Spleen (tissue), 11 donors: ENCODE measurements around the gene RBPMS2. TPM values are rescaled to one million over a fixed set of nuclear protein-coding genes. Genes with fewer than 3 reads are reported as not detected.
"Not testable (repeated sequence)": the region's sequence is repeated elsewhere in the genome, so short reads cannot be mapped to it uniquely, and the experiment has no call there.

ENCODE experiments used
- DNase-seq: peaks from one replicate; pipeline ENCODE4 v3.0.0-alpha.2; 2020
- H3K27ac ChIP-seq, 8 donors: fragments of 200-600 bp; sonication (generic) in 7 of 8; 1 replicate in 4 of 8; 2 replicates in 4 of 8; pipeline versions ENCODE4 v1.5.0 to v1.8.0; 2016 to 2021; ENCODE audit warnings: inconsistent platforms in 4 of 8, mild to moderate bottlenecking in 4 of 8, moderate library complexity in 1 of 8
- H3K27me3 ChIP-seq, 7 donors: fragments of 200-600 bp; sonication (generic) in 6 of 7; replicated peaks in 1 of 7; 1 replicate in 4 of 7; 2 replicates in 3 of 7; pipeline versions ENCODE4 v1.5.0 to v1.8.0; 2016 to 2021; ENCODE audit warnings: inconsistent platforms in 3 of 7, mild to moderate bottlenecking in 1 of 7
- H3K36me3 ChIP-seq, 6 donors: fragments of 200-600 bp; sonication (generic) in 5 of 6; 1 replicate in 4 of 6; 2 replicates in 2 of 6; pipeline versions ENCODE4 v1.5.0 to v1.8.0; 2016 to 2021; ENCODE audit warnings: inconsistent platforms in 2 of 6
- H3K4me1 ChIP-seq, 6 donors: fragments of 200-600 bp; sonication (generic) in 5 of 6; 1 replicate in 3 of 6; 2 replicates in 3 of 6; pipeline versions ENCODE4 v1.5.0 to v1.8.0; 2016 to 2021; ENCODE audit warnings: inconsistent platforms in 3 of 6
- H3K4me3 ChIP-seq, 8 donors: fragments of 200-600 bp; sonication (generic) in 7 of 8; 1 replicate in 4 of 8; 2 replicates in 4 of 8; pipeline versions ENCODE4 v1.5.0 to v1.8.0; 2016 to 2021; ENCODE audit warnings: inconsistent platforms in 4 of 8, mild to moderate bottlenecking in 4 of 8, moderate library complexity in 2 of 8
- H3K9me3 ChIP-seq, 8 donors: fragments of 200-600 bp; sonication (generic) in 7 of 8; 1 replicate in 4 of 8; 2 replicates in 4 of 8; pipeline versions ENCODE4 v1.5.0 to v1.8.0; 2016 to 2021; ENCODE audit warnings: inconsistent platforms in 4 of 8
- POLR2A ChIP-seq, 3 donors: fragments of 450-650 bp; IDR thresholded peaks; one replicate each; pipeline ENCODE4 v1.5.1; 2017; ENCODE audit warnings: antibody characterized with exemption in 3 of 3, mild to moderate bottlenecking in 1 of 3
- POLR2AphosphoS5 ChIP-seq, 3 donors: sonication (generic); formaldehyde crosslinking; IDR thresholded peaks; one replicate each; pipeline ENCODE4 v1.5.1; 2017; ENCODE audit warnings: antibody characterized with exemption in 3 of 3
- WGBS, 5 donors: extraction: QIAGEN DNeasy Blood & Tissue Kit in 3 of 5; methylation state at CpG; one replicate each; pipeline versions ENCODE4 v1.1.5 to v1.1.7; 2013 to 2018; 5-methylcytosine and 5-hydroxymethylcytosine counted together
- intact Hi-C: fragments of 100-400 bp; cut with DNase I; formaldehyde crosslinking; loops from one replicate; pipeline ENCODE4 v1.15.0; 2023; ENCODE audit warnings: low total_unique reads
- polyA plus RNA-seq, 3 donors: library from polyadenylated mRNA; stranded (reverse); fragments of 200-250 nt; gene quantifications; one replicate each; pipeline ENCODE4 v1.2.1, GENCODE V29; 2013
- total RNA-seq, 7 donors: library from RNA; depleted of rRNA in 3 of 7; stranded (reverse); fragments of >200 nt in 3 of 7; fragmentation: NEBNext Ultra II Directional in 4 of 7; extraction: Animal tissue kit (Norgen Biotek cat#: 25700) in 4 of 7; gene quantifications; one replicate each; pipeline versions ENCODE4 v1.1.0 to v1.2.1, GENCODE V29; 2016 to 2021
- TF ChIP-seq, protein P1 (sequence below), 11 experiments: fragments of 200-600 bp in 7 of 11; fragments of 450-650 bp in 4 of 11; sonication (generic) in 4 of 11; IDR thresholded peaks in 8 of 11; conservative IDR thresholded peaks in 3 of 11; 1 replicate in 7 of 11; 2 replicates in 4 of 11; pipeline versions ENCODE4 v1.4.0 to v1.8.0; 2016 to 2021; ENCODE audit warnings: antibody characterized with exemption in 11 of 11, inconsistent platforms in 4 of 11, mild to moderate bottlenecking in 1 of 11
- donor health status: healthy with polysubstance abuse.
- donor health status: DM: no; HTN: no; CAD: no; lungs with moderate emphysema.
- donor health status: DM: no; HTN: no; CAD: no.
- donor health status: Bipolar disorder and iron deficiency.
- donor health status: healthy.
- donor health status: DM: no; HTN: no; CAD: no.
- donor health status: DM: yes; HTN: yes; CAD: no.

The RBPMS2 gene
- total and polyA plus RNA-seq, 10 donors, result 1.0 to 6.0 (median 2.7) TPM

DNA sequence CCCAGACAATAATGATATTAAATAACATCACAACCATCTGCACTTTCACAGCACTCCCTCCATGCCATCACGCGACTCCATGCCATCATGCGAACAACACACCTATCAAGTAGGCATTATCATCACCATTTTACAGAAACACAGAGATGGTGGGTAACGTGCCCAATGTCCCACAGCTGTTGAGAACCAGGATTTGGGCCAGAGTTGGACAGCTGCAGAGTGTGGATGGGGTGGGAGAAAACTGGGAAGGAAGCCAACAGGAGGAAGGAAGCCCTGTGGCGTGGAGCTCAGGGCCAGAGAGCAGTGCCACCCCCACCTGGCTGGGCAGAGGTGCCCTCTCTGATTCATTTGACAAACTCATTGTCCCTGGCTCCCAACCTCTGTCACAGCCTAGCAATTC, 29.0 kb downstream of the RBPMS2 start:
- no peak for DNase-seq
- no peak overlapping the region for H3K27ac ChIP-seq
- H3K4me1 ChIP-seq, result peaks cover 0 to 2% (median 0%) of the 10 kb centered on the region in 6 donors
- H3K36me3 ChIP-seq, result no peaks in the 10 kb centered on the region
- TF ChIP-seq, protein P1, sequence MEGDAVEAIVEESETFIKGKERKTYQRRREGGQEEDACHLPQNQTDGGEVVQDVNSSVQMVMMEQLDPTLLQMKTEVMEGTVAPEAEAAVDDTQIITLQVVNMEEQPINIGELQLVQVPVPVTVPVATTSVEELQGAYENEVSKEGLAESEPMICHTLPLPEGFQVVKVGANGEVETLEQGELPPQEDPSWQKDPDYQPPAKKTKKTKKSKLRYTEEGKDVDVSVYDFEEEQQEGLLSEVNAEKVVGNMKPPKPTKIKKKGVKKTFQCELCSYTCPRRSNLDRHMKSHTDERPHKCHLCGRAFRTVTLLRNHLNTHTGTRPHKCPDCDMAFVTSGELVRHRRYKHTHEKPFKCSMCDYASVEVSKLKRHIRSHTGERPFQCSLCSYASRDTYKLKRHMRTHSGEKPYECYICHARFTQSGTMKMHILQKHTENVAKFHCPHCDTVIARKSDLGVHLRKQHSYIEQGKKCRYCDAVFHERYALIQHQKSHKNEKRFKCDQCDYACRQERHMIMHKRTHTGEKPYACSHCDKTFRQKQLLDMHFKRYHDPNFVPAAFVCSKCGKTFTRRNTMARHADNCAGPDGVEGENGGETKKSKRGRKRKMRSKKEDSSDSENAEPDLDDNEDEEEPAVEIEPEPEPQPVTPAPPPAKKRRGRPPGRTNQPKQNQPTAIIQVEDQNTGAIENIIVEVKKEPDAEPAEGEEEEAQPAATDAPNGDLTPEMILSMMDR (IDR thresholded peaks at IDR 0.05 in 8 of 11, conservative IDR thresholded peaks at IDR 0.05 in 3 of 11), result no peak
- TF ChIP-seq POLR2A (IDR thresholded peaks at IDR 0.05) (no peak), POLR2AphosphoS5 (IDR thresholded peaks at IDR 0.05) (no peak)
- 71 to 79% (median 78%) methylated on average over 5 of the region's 5 CpGs for WGBS, 5 donors
- no peak overlapping the region for H3K4me3 ChIP-seq
- intact Hi-C loops, result no loop called here
- H3K27me3 ChIP-seq, result peaks cover 0 to 4% (median 0%) of the 10 kb centered on the region in 7 donors
- no peaks in the 10 kb centered on the region for H3K9me3 ChIP-seq

DNA sequence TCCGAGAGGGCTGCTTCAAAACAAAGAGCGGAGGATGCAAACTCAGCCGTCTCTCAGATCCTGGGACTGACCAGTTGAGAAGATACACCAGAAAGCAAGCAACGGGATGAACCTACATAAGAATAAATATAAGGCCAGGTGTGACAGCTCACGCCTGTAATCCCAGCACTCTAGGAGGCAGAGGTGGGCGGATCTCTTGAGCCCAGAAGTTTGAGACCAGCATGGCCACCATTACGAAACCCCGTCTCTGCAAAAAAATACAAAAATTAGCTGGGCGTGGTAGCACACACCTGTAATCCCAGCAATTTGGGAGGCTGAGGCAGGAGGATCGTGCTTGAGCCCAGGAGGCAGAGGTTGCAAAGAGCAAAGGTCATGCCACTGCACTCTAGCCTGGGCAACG, 31.7 kb downstream of the RBPMS2 start:
- no peak overlapping the region for H3K27ac ChIP-seq
- 90 to 97% (median 97%) methylated on average over 11 of the region's 11 CpGs for WGBS, 5 donors
- H3K4me1 ChIP-seq, result peaks cover 0 to 10% (median 4%) of the 10 kb centered on the region in 6 donors
- TF ChIP-seq, protein P1 (IDR thresholded peaks at IDR 0.05 in 8 of 11, conservative IDR thresholded peaks at IDR 0.05 in 3 of 11), result no peak
- no peak for TF ChIP-seq POLR2AphosphoS5 (IDR thresholded peaks at IDR 0.05)
- TF ChIP-seq POLR2A (IDR thresholded peaks at IDR 0.05), result no peak
- H3K9me3 ChIP-seq, result no peaks in the 10 kb centered on the region
- no peak overlapping the region for H3K4me3 ChIP-seq
- DNase-seq, result no peak
- intact Hi-C loops, result no loop called here
- H3K27me3 ChIP-seq, result peaks cover 0 to 4% (median 0%) of the 10 kb centered on the region in 7 donors
- H3K36me3 ChIP-seq, result no peaks in the 10 kb centered on the region

DNA sequence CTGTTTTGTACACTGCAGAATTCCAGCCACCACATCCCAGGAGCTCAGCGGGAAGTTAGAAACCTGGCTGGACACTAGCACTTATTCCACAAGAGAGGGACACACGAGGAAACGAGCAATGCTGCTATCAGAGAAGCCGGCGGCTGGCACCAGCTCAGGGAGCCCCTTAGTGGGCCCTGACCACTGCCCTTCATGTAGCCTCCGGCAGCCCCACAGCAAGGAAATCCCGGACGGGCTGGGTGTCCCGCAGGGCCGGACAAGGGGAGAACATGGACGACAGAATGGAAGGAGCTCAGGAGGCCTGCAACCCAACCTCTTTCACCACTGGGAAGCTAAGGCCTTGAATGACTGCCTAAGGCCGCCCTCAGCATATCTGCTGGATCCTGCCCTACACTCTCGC, 32.5 kb downstream of the RBPMS2 start:
- no peaks in the 10 kb centered on the region for H3K36me3 ChIP-seq
- H3K9me3 ChIP-seq, result no peaks in the 10 kb centered on the region
- DNase-seq, result no peak
- H3K4me3 ChIP-seq, result no peak overlapping the region
- intact Hi-C loops, result no loop called here
- TF ChIP-seq, protein P1 (IDR thresholded peaks at IDR 0.05 in 8 of 11, conservative IDR thresholded peaks at IDR 0.05 in 3 of 11), result no peak
- TF ChIP-seq POLR2AphosphoS5 (IDR thresholded peaks at IDR 0.05) (no peak), POLR2A (IDR thresholded peaks at IDR 0.05) (no peak)
- peaks cover 0 to 4% (median 0%) of the 10 kb centered on the region in 7 donors for H3K27me3 ChIP-seq
- peaks cover 0 to 10% (median 4%) of the 10 kb centered on the region in 6 donors for H3K4me1 ChIP-seq
- 85 to 94% (median 92%) methylated on average over 7 to 13 of the region's 13 CpGs for WGBS, 5 donors
- H3K27ac ChIP-seq, result no peak overlapping the region

GRCh38 chr15:64742385-64742784, 33.0 kb downstream of the RBPMS2 start:
- H3K9me3 ChIP-seq, result no peaks in the 10 kb centered on the region
- peaks cover 0 to 3% (median 0%) of the 10 kb centered on the region in 7 donors for H3K27me3 ChIP-seq
- TF ChIP-seq, protein P1 (IDR thresholded peaks at IDR 0.05 in 8 of 11, conservative IDR thresholded peaks at IDR 0.05 in 3 of 11), result no peak
- TF ChIP-seq POLR2A (IDR thresholded peaks at IDR 0.05) (no peak), POLR2AphosphoS5 (IDR thresholded peaks at IDR 0.05) (no peak)
- no peak overlapping the region for H3K27ac ChIP-seq
- peaks cover 0 to 10% (median 4%) of the 10 kb centered on the region in 6 donors for H3K4me1 ChIP-seq
- H3K4me3 ChIP-seq, result no peak overlapping the region
- intact Hi-C loops, result no loop called here
- 78 to 91% (median 87%) methylated on average over 5 to 8 of the region's 8 CpGs for WGBS, 5 donors
- H3K36me3 ChIP-seq, result no peaks in the 10 kb centered on the region
- DNase-seq, result no peak

GRCh38 chr15:64741708-64742107, 33.7 kb downstream of the RBPMS2 start:
- intact Hi-C loops, H3K36me3 ChIP-seq, H3K27ac ChIP-seq, H3K9me3 ChIP-seq, DNase-seq, H3K4me3 ChIP-seq, H3K27me3 ChIP-seq: not testable (repeated sequence)
- peaks cover 0 to 10% (median 4%) of the 10 kb centered on the region in 6 donors for H3K4me1 ChIP-seq
- 90 to 96% (median 94%) methylated on average over 13 to 16 of the region's 16 CpGs for WGBS, 5 donors
